Measurements from ENCODE around the gene MYH2. TPM values are rescaled to one million over a fixed set of nuclear protein-coding genes. Genes with fewer than 3 reads are reported as not detected.

The MYH2 gene
- total RNA-seq, 1 donor from 2014 or later = not detected

DNA sequence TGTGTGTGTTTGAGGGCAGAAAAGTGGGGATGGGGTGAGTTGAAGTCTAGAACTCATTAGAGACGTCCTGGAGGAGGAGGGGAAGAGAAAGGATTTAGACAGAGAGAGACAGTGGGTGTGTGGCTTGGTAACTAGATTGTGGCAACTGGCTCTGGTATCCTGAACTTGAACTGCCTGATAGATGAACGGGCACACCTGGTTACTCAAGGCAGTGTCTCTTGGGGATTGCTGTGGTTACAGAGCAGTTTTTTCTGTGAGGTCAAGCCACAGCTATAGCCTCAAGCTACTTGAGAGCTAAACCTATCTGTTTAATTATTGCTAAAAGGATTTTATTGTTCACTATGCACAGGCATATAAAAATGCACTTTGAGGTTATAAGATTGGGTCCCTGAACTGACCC lies 29.8 kb upstream of the MYH2 start:
- DNase-seq (no peak), ATAC-seq (ENCODE audit: low read depth) (peak; percentile 21)
- no peak for TF ChIP-seq CTCF (IDR thresholded peaks at IDR 0.05)
- Mint-ChIP-seq H3K36me3 (ENCODE audit: low read depth) (no peaks in the 10 kb centered on the region), H3K4me3 (no peak overlapping the region), H3K4me1 (no peaks in the 10 kb centered on the region), H3K27me3 (peaks cover 18% of the 10 kb centered on the region), H3K27ac (no peak overlapping the region), H3K9me3 (no peaks in the 10 kb centered on the region)
- intact Hi-C loops (cut with micrococcal nuclease) = no loop called here
- ChIA-PET CTCF (no interaction called here), POLR2A (no interaction called here)

GRCh38 chr17:10574324-10574723 lies 24.9 kb upstream of the MYH2 start:
- intact Hi-C loops (cut with micrococcal nuclease) = no loop called here

DNA sequence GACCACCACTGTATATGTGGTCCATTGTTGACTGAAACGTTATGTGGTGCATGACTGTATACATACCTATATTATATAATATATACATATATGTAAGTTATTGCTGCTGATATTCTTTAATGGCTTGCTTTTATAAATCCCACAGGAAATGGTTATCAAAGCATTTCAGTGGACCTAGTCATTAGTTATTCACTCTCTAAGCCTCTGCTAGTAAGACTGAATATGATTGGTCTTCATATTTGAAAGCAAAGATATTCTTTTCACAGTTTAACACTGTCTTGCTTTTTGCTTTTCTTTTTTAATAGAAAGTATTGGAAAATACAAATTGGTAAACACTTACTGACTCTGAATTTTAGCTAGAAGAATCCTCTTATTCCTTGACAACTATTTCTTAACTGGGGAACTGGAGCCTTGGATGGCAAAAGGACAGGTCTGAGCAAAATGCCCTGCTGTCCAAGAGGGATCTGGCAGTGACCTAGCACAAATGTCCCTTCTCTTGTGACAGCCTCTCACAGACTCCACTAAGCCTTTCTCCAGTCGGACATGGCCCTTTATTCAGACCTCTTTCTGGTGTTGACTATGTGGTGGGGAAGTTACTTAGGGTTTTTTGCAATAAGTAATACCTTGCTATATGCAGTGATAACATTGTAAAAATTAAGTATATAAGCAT lies 14.7 kb upstream of the MYH2 start:
- Mint-ChIP-seq H3K27ac (no peak overlapping the region), H3K9me3 (no peaks in the 10 kb centered on the region), H3K4me3 (no peak overlapping the region), H3K27me3 (peaks cover 9% of the 10 kb centered on the region), H3K4me1 (no peaks in the 10 kb centered on the region), H3K36me3 (ENCODE audit: low read depth) (no peaks in the 10 kb centered on the region)
- DNase-seq = no peak
- no peak for TF ChIP-seq CTCF (IDR thresholded peaks at IDR 0.05)
- POLR2A ChIA-PET = no interaction called here
- intact Hi-C loops (cut with micrococcal nuclease) = no loop called here
- CTCF ChIA-PET = no interaction called here
- ATAC-seq (ENCODE audit: low read depth) = no peak

More at GRCh38 chr17:10574324-10574723, 24.9 kb upstream of the MYH2 start:
- Mint-ChIP-seq H3K9me3 (no peaks in the 10 kb centered on the region), H3K4me3 (no peak overlapping the region), H3K27me3 (peaks cover 13% of the 10 kb centered on the region), H3K36me3 (ENCODE audit: low read depth) (no peaks in the 10 kb centered on the region), H3K4me1 (no peaks in the 10 kb centered on the region), H3K27ac (no peak overlapping the region)
- DNase-seq = no peak
- no peak for ATAC-seq (ENCODE audit: low read depth)
- ChIA-PET CTCF (no interaction called here), POLR2A (no interaction called here)
- TF ChIP-seq CTCF (IDR thresholded peaks at IDR 0.05) = no peak

DNA sequence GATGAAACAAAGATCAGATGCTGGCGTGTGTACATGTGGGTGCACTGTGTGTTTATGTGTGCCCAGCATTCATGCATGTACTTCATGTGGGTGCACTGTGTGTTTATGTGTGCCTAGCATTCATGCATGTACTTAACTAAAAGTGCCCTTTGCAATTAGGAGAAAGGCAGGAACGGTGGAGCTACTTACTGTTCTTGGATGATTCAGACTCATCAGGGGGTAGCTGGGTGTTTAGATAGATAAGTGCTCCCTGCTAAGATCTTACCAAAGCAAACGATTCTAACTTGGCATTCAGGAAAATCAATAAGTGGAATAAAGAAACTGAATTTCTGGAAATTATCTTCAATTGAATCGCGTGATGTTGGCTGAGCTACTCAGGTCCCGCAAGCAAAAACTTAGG lies 8.6 kb upstream of the MYH2 start:
- intact Hi-C loops (cut with micrococcal nuclease) = no loop called here
- no peak for TF ChIP-seq CTCF (IDR thresholded peaks at IDR 0.05)
- POLR2A ChIA-PET = no interaction called here
- Mint-ChIP-seq H3K9me3 (peaks cover 3% of the 10 kb centered on the region), H3K27ac (no peak overlapping the region), H3K36me3 (ENCODE audit: low read depth) (no peaks in the 10 kb centered on the region), H3K4me1 (no peaks in the 10 kb centered on the region), H3K27me3 (peaks cover 3% of the 10 kb centered on the region), H3K4me3 (no peak overlapping the region)
- DNase-seq (no peak), ATAC-seq (ENCODE audit: low read depth) (no peak)
- CTCF ChIA-PET = no interaction called here

DNA sequence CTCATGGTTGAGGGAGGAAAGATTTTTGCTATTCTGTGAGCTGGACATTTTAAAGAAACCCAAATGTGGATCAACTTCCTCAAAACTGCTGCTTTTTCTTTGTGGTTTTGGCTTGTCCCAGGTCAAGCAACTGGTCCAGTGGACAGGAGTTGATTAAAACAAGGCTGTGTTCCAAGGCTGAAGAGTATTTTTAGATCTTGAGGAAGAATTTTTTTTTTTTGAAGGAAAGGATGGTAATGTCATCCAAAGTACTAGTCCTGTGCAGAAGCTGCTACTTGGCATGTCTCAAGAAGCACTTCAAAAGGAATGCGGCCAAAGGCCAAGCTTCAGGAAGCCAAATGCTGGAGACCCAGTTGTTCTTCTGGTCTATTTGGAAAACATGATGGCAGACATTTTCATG lies 8.0 kb upstream of the MYH2 start:
- H3K36me3 Mint-ChIP-seq (ENCODE audit: low read depth) = no peaks in the 10 kb centered on the region
- H3K4me3 Mint-ChIP-seq = no peak overlapping the region
- H3K27ac Mint-ChIP-seq = no peak overlapping the region
- H3K9me3 Mint-ChIP-seq = peaks cover 3% of the 10 kb centered on the region
- intact Hi-C loops (cut with micrococcal nuclease) = no loop called here
- no peak for TF ChIP-seq CTCF (IDR thresholded peaks at IDR 0.05)
- H3K27me3 Mint-ChIP-seq = peaks cover 3% of the 10 kb centered on the region
- ChIA-PET CTCF (no interaction called here), POLR2A (no interaction called here)
- no peak for ATAC-seq (ENCODE audit: low read depth)
- no peak for DNase-seq
- H3K4me1 Mint-ChIP-seq = no peaks in the 10 kb centered on the region
